ENCODE results near the gene EPB41L4A.

Gene EPB41L4A

DNA sequence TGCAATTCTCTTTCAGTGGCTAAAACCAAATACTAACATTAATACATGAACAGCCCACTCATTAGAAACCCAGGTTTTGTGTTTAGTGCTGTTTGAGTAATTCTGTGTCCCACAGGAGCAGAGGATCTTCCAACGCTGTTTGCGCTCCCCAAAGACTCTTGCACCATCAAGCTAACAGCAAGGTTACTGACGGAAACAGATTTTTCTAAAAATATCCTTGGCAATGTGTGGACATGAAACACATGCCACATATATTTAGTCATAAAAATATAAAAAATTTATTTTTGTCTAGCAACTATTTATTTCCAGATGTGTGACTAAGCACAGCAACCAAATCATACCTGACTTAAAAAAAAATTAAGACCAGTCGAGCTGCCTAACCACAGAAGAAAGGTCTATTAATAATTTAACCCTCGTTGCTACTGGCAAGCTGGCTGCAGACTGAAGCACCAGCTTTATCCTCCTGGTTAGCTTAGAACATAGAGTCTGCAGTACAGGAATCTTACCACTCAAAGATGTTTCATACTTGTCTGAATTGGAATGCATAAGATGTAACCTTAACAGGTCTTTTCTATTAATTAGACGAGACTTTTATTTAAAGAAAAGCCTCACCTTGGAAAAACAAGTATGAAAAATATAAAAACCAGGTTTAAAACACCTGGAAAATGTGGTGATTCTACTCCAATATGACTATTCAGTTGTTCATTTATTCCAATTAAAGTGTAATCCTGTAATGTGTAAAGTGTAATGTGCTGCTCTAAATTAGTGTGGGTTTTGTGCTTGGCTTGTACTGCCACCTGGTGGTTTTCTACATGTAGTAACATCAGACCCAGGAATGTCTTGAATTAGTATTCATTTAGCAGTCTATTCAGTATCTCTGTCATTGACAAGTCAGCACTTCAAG, 272.5 kb downstream of the EPB41L4A start:
- DNase-seq: peak; percentile 43

DNA sequence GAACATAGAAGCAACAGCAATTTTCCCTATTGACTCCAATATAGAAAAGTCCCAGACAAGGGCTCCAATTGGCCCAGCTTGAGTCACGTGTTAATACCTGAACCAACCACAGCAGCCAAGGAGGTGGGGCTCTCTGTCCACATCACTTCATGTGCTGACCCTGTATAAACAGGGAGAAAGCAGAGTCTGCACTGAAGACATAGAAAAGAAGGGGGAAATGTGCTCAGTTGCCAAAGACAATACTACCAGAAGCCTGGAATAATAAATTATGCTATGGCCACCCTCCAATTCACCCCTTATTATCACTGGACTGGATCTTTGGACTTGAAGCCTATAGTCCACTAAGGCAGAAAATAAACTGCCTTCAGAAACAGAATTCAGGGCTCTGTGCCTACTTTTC, 275.4 kb downstream of the EPB41L4A start:
- no peak for DNase-seq

- DNase-seq: no peak
Measured at GRCh38 chr5:112142769-112143270, 276.3 kb downstream of the EPB41L4A start.

GRCh38 chr5:112141582-112141981, 277.5 kb downstream of the EPB41L4A start:
- no peak for DNase-seq

DNA sequence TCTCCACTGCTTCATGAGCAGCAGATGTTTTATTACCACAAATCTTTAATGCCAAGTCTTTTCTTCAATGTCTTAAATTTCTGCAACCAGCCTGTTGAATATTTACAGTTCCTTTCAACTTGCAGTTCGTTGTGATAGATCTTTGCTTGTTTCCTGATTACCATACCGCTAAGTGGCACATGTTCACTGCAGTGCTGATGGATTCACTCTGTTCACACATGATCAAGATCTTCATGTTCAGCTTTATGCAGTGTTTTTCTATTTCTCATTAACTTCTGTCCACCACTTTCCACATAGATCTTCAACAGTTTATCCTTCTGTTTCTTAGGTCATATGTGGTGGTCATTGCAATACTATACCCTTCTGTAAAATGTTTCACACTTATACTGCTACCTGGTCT, 280.6 kb downstream of the EPB41L4A start:
- no peak for DNase-seq

DNA sequence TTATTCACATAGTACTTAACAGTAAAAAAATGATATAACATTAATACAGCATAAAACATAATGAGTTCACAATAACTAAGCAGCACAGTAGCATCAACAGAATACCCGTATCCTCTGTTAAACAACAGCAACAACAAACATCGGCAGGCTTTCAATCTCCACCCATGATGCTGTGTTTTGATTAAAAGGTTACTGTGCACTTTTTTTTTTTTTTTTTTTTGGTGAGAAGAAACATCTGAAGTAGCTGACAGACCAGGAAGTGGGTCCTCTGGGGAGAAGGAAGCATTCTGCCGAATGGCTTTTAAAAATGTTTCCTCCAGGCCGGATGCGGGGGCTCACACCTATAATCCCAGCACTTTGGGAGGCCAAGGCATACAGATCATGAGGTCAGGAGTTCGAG, 282.3 kb downstream of the EPB41L4A start:
- DNase-seq: no peak

- DNase-seq: no peak
Measured at GRCh38 chr5:112127861-112128260, 291.2 kb downstream of the EPB41L4A start.

- DNase-seq: no peak
Measured at GRCh38 chr5:112126982-112127381, 292.1 kb downstream of the EPB41L4A start.

DNA sequence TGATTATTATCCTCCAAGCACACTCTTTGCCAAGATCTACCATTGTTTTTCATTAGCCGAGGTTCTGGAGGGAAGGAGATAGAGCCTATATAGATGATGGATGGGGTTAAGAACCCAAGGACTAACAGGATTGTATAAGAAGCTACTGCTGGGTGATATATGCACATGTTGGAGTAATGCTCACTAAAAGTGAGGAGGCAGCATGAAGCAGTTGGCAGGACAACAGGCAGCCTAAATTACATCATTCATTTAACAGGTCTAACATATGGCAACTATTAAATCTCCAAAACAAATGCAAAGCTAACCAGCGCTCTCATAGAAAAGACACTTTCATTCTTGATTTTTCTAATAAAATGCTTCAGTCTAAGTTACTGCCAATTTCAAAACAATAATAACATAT, 293.2 kb downstream of the EPB41L4A start:
- DNase-seq: peak; percentile 48

GRCh38 chr5:112124788-112125187, 294.3 kb downstream of the EPB41L4A start:
- no peak for DNase-seq

DNA sequence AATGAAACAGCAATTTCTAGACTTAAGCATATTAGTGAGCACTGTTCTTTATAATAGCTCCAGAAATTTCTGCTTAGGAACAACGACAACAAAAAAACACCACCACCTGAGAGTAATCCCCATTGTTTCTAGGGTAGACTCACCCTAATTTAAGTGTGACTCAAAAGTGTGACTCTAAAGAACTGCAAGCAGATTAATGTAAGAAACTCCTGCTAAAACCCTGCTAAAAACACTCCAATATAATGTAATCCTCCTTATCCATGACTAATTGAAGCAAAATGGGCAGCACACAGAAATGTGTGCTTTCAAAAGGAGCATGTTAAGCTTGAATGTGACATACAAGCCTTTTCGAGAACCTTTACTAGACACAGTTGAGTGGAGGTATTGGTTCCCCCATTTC, 296.0 kb downstream of the EPB41L4A start:
- DNase-seq: no peak

DNA sequence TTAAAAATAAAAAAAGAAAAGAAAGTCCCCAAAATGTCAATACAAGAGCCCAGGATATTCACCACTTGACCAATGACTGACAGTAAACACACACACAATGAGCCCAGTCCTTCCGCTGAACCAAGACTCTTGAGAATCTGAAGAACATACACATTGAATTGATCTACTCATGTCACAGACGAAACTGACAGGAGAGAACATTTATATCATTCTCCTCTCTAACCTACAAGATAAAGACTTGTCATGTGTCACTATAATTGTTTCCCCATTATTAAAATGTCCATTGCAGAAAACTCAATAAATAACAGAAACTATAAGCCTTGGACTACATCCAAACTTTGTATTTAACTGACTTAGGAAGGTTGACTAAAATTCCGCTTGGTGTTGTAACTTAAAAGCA, 296.7 kb downstream of the EPB41L4A start:
- DNase-seq: no peak

DNA sequence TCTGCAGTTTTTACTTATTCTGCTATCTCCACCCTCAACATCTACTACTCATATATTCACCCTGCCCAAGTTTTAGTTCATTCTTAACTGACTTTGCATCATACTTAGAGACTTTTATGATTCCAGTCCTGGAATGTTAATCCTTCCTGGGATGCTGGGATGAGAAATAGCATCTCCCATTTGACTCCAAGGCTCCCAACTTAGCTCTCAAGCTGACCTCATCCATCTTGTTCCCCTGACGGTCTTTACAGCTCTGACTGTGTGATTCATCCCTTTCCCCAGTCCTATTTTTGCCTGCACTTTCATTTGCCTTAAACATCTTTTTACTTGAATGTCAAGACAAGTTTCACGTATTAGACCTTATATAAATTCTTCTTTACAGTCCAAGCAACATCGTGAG, 297.8 kb downstream of the EPB41L4A start:
- DNase-seq: no peak

GRCh38 chr5:112119969-112120368, 299.1 kb downstream of the EPB41L4A start:
- DNase-seq: no peak

DNA sequence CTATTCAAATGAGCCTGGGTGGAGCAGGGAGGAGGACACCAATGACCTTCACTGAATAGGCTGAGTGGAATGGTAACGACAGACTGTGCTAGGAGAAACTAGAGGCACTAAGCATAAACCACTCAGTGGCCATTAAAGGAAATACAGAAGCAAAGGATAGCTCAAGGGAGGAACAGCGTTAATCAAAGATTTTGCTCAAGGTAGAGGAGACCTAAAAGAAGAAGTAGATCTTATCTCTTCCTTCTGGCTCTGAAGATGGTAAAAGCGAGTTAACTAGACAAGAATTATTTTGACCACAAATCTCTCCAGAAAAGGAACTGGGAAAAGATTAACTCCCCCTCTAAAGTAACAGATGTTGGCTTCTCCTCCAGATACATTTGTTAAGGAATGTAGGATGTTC, 299.6 kb downstream of the EPB41L4A start:
- no peak for DNase-seq

DNA sequence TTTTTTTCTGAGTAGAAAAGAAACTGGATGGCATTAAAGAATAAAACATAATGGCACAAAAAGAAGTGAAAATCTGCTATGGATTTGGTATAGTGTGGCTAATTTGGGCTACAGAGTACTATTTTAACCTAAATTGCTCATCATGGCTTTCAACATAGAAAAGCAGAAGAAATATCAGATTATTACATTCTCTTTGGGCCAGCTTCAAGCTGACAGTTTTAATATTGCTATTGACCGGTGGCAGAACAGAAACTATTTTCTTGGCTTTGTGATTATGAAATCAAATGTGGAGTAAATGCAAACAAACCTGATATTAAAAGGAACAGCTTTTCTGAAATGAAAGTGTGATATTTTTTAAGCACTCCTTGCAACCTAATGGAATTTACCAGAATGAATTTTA, 301.5 kb downstream of the EPB41L4A start:
- DNase-seq: no peak

DNA sequence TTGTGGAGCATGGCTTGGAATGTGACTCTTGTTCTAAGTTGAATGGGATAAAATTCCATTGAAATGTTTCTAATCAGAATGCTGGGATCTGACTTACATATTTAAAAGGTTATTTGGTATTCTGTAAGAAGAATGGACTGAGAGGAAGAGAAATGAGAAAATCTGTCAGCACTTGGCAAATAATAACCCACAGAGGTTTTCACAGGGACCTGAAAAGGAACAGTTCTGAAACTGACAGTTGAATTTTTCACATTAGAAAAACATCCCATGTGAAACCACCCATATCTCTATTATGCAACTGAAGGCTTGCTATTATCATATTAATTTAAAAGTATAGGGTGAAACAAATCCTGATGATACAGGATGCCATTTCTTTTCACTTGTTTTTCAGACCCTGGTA, 302.7 kb downstream of the EPB41L4A start:
- DNase-seq: no peak

GRCh38 chr5:112113565-112113964, 305.5 kb downstream of the EPB41L4A start:
- no peak for DNase-seq
